Neural progenitor cell (in vitro differentiated cells): ENCODE measurements around the gene TRIM2. TPM values are rescaled to one million over a fixed set of nuclear protein-coding genes. Genes with fewer than 3 reads are reported as not detected.

ENCODE experiments used
- DNase-seq: peaks from one replicate; pipeline ENCODE4 v3.0.0-alpha.2; 2016; ENCODE audit warnings: low spot score
- H2AFZ ChIP-seq: fragments of 200-600 bp; sonication (generic); replicated peaks from 2 replicates; pipeline ENCODE4 v1.6.1; 2016; ENCODE audit warnings: antibody characterized with exemption
- H3F3A ChIP-seq: fragments of 200-600 bp; sonication (generic); 2 replicates; pipeline ENCODE4 v1.6.1; 2016; ENCODE audit warnings: antibody characterized with exemption, low read depth
- H3K27ac ChIP-seq: fragments of 200-600 bp; sonication (generic); 2 replicates; pipeline ENCODE4 v1.5.1; 2016; ENCODE audit warnings: mild to moderate bottlenecking
- H3K27me3 ChIP-seq: fragments of 200-600 bp; sonication (generic); 2 replicates; pipeline ENCODE4 v1.6.1; 2016; ENCODE audit warnings: mild to moderate bottlenecking, moderate library complexity
- H3K36me3 ChIP-seq: fragments of 200-600 bp; sonication (generic); 2 replicates; pipeline ENCODE4 v1.5.1; 2016
- H3K4me1 ChIP-seq: fragments of 200-600 bp; sonication (generic); 2 replicates; pipeline ENCODE4 v1.6.1; 2016; ENCODE audit warnings: mixed run types
- H3K4me2 ChIP-seq: fragments of 200-600 bp; sonication (generic); 2 replicates; pipeline ENCODE4 v1.6.1; 2016
- H3K4me3 ChIP-seq: fragments of 200-600 bp; sonication (generic); 2 replicates; pipeline ENCODE4 v1.5.1; 2016
- H3K79me2 ChIP-seq: fragments of 200-600 bp; sonication (generic); 2 replicates; pipeline ENCODE4 v1.6.1; 2016; ENCODE audit warnings: low read depth
- H3K9ac ChIP-seq: fragments of 200-600 bp; sonication (generic); 2 replicates; pipeline ENCODE4 v1.6.1; 2016
- H3K9me3 ChIP-seq: fragments of 200-600 bp; sonication (generic); 2 replicates; pipeline ENCODE4 v1.5.1; 2016; ENCODE audit warnings: low read depth
- H4K20me1 ChIP-seq: fragments of 200-600 bp; sonication (generic); 2 replicates; pipeline ENCODE4 v1.6.1; 2016; ENCODE audit warnings: low read depth
- H3K27ac Mint-ChIP-seq: 3 replicates; pipeline ENCODE4 v1.8.0; 2021; ENCODE audit warnings: mixed read lengths
- H3K27me3 Mint-ChIP-seq: 2 replicates; pipeline ENCODE4 v1.8.0; 2022; ENCODE audit warnings: low read depth, mild to moderate bottlenecking, inconsistent platforms, moderate library complexity, mixed read lengths; ENCODE audit not compliant: insufficient read depth
- H3K36me3 Mint-ChIP-seq: 3 replicates; pipeline ENCODE4 v1.8.0; 2021; ENCODE audit warnings: mixed read lengths
- H3K4me1 Mint-ChIP-seq: 3 replicates; pipeline ENCODE4 v1.8.0; 2021; ENCODE audit warnings: mixed read lengths
- H3K4me3 Mint-ChIP-seq: 3 replicates; pipeline ENCODE4 v1.8.0; 2021; ENCODE audit warnings: mild to moderate bottlenecking, moderate library complexity, mixed read lengths
- H3K9me3 Mint-ChIP-seq: 3 replicates; pipeline ENCODE4 v1.8.0; 2020; ENCODE audit warnings: mixed read lengths
- EZH2 ChIP-seq: fragments of 200-600 bp; sonication (generic); IDR thresholded peaks from 2 replicates; pipeline ENCODE4 v1.6.1; 2017; ENCODE audit warnings: antibody characterized with exemption, mild to moderate bottlenecking, moderate library complexity
- EZH2phosphoT487 ChIP-seq: fragments of 200-600 bp; sonication (generic); IDR thresholded peaks from 2 replicates; pipeline ENCODE4 v1.6.1; 2017; ENCODE audit warnings: antibody characterized with exemption
- total RNA-seq: library from RNA; depleted of rRNA; stranded (reverse); fragments of >200 nt; gene quantifications from 2 replicates; pipeline ENCODE4 v1.2.3, GENCODE V29; 2015; ENCODE audit warnings: low replicate concordance
- TF ChIP-seq, protein P1 (sequence below): fragments of 200-600 bp; sonication (generic); IDR thresholded peaks from 2 replicates; pipeline ENCODE4 v1.5.1; 2017; ENCODE audit warnings: antibody characterized with exemption, mild to moderate bottlenecking

TRIM2 gene
- total RNA-seq, 1 donor from 2014 or later, result 87.6 TPM

- no peaks in the 10 kb centered on the region for H3K9me3 Mint-ChIP-seq
- no peaks in the 10 kb centered on the region for H3K9me3 ChIP-seq
- no peaks in the 10 kb centered on the region for H3K79me2 ChIP-seq
- H3K4me2 ChIP-seq, result peak overlapping the region; percentile 72
- H2AFZ ChIP-seq, result no peak overlapping the region
- peaks cover 71% of the 10 kb centered on the region for H3K4me1 Mint-ChIP-seq
- peaks cover 31% of the 10 kb centered on the region for H3K27me3 ChIP-seq
- H3K27ac ChIP-seq, result no peak overlapping the region
- H3K4me1 ChIP-seq, result peaks cover 36% of the 10 kb centered on the region
- H3F3A ChIP-seq, result peaks cover 36% of the 10 kb centered on the region
- no peak overlapping the region for H3K9ac ChIP-seq
- H3K27me3 Mint-ChIP-seq, result peaks cover 3% of the 10 kb centered on the region
- H3K27ac Mint-ChIP-seq, result peak overlapping the region; percentile 95
- peaks cover 11% of the 10 kb centered on the region for H3K36me3 Mint-ChIP-seq
- H3K36me3 ChIP-seq, result no peaks in the 10 kb centered on the region
- peak overlapping the region; percentile 89 for H3K4me3 Mint-ChIP-seq
- peak; percentile 21 for DNase-seq
- no peak overlapping the region for H3K4me3 ChIP-seq
- H4K20me1 ChIP-seq, result peaks cover 7% of the 10 kb centered on the region
- TF ChIP-seq EZH2phosphoT487 (no peak), EZH2 (peak; percentile 12)
- TF ChIP-seq, protein P1, sequence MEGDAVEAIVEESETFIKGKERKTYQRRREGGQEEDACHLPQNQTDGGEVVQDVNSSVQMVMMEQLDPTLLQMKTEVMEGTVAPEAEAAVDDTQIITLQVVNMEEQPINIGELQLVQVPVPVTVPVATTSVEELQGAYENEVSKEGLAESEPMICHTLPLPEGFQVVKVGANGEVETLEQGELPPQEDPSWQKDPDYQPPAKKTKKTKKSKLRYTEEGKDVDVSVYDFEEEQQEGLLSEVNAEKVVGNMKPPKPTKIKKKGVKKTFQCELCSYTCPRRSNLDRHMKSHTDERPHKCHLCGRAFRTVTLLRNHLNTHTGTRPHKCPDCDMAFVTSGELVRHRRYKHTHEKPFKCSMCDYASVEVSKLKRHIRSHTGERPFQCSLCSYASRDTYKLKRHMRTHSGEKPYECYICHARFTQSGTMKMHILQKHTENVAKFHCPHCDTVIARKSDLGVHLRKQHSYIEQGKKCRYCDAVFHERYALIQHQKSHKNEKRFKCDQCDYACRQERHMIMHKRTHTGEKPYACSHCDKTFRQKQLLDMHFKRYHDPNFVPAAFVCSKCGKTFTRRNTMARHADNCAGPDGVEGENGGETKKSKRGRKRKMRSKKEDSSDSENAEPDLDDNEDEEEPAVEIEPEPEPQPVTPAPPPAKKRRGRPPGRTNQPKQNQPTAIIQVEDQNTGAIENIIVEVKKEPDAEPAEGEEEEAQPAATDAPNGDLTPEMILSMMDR, result no peak
These were observed 1.5 kb downstream of the TRIM2 start for GRCh38 chr4:153205757-153206156.

GRCh38 chr4:153206534-153206933, 2.3 kb downstream of the TRIM2 start:
- Histone ChIP-seq H3K27me3 (peaks cover 31% of the 10 kb centered on the region), H3K4me3 (peak overlapping the region; percentile 24), H3K9me3 (no peaks in the 10 kb centered on the region), H3K4me1 (peaks cover 36% of the 10 kb centered on the region), H3K4me2 (peak overlapping the region; percentile 72), H3K27ac (no peak overlapping the region), H3K9ac (no peak overlapping the region), H3K79me2 (no peaks in the 10 kb centered on the region), H3K36me3 (no peaks in the 10 kb centered on the region), H4K20me1 (peaks cover 7% of the 10 kb centered on the region), H3F3A (peaks cover 36% of the 10 kb centered on the region), H2AFZ (no peak overlapping the region)
- Mint-ChIP-seq H3K4me1 (peaks cover 76% of the 10 kb centered on the region), H3K36me3 (peaks cover 11% of the 10 kb centered on the region), H3K4me3 (peak overlapping the region; percentile 89), H3K9me3 (no peaks in the 10 kb centered on the region), H3K27ac (peak overlapping the region; percentile 95), H3K27me3 (peaks cover 3% of the 10 kb centered on the region)
- DNase-seq, result peak; percentile 78
- TF ChIP-seq, protein P1, result no peak
- TF ChIP-seq EZH2phosphoT487 (no peak), EZH2 (no peak)

DNA sequence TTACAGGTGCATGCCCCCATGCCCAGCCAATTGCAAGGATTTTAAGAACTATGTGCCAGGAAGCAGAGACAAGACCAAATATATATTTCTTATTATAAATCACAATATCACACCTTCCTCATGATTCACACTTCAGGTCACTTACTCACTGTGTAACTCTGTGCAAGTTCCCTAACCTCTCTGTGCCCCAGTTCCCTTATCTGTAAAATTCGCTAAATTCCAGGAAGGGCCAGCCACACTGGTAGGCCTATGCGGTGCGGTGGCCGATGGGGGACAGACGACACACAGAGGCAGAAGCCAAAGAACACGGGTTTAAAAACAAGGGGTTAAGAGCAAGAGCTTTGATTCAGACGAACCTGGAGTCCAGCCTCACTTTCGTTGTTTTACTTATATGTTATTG, 2.8 kb downstream of the TRIM2 start:
- Histone ChIP-seq H3K27ac (no peak overlapping the region), H3K27me3 (peaks cover 31% of the 10 kb centered on the region), H3F3A (peaks cover 36% of the 10 kb centered on the region), H4K20me1 (peaks cover 7% of the 10 kb centered on the region), H3K36me3 (no peaks in the 10 kb centered on the region), H3K9me3 (no peaks in the 10 kb centered on the region), H3K79me2 (no peaks in the 10 kb centered on the region), H3K4me3 (peak overlapping the region; percentile 24), H2AFZ (no peak overlapping the region), H3K9ac (no peak overlapping the region), H3K4me2 (peak overlapping the region; percentile 72), H3K4me1 (peaks cover 36% of the 10 kb centered on the region)
- H3K27ac Mint-ChIP-seq, result peak overlapping the region; percentile 95
- TF ChIP-seq EZH2 (no peak), EZH2phosphoT487 (no peak)
- TF ChIP-seq, protein P1, result no peak
- peaks cover 13% of the 10 kb centered on the region for H3K36me3 Mint-ChIP-seq
- H3K4me1 Mint-ChIP-seq, result peaks cover 80% of the 10 kb centered on the region
- H3K27me3 Mint-ChIP-seq, result peaks cover 3% of the 10 kb centered on the region
- peak overlapping the region; percentile 89 for H3K4me3 Mint-ChIP-seq
- peaks cover 2% of the 10 kb centered on the region for H3K9me3 Mint-ChIP-seq
- DNase-seq, result no peak
